GM12878 (cell line): ENCODE data around the gene TIAM1. TPM values are rescaled to one million over a fixed set of nuclear protein-coding genes. Genes with fewer than 3 reads are reported as not detected.

Experiments used
- ATAC-seq: fragments of 200-7000 bp; cut with Tn5 transposase; 3 replicates; pipeline ENCODE4 v1.9.1; 2020; ENCODE audit warnings: mild to moderate bottlenecking, moderate library complexity
- BruUV-seq: library from RNA; stranded (reverse); fragments of 400-500 nt; replicated peaks from 2 replicates; lab custom pipeline; 2021; lab: Mats Ljungman, UMichigan
- CTCF ChIA-PET: fragments of 300-600 bp; sonication (Branson Sonifier 250); formaldehyde crosslinking; extraction: SDS; loops from one replicate; lab custom pipeline; 2021; ENCODE audit warnings: inconsistent platforms; lab: Yijun Ruan, JAX
- POLR2A ChIA-PET: fragments of 350-600 bp; formaldehyde crosslinking; extraction: SDS; loops from one replicate; lab custom pipeline; 2021; ENCODE audit warnings: inconsistent platforms; lab: Charles Lee
- RAD21 ChIA-PET: fragments of 300-600 bp; sonication (Branson Sonifier 250); formaldehyde crosslinking; loops from one replicate; lab custom pipeline; 2023; ENCODE audit warnings: antibody characterized with exemption; ENCODE audit not compliant: unreplicated experiment; lab: Charles Lee
- SMC1A ChIA-PET: fragments of 300-600 bp; sonication (Branson Sonifier 250); formaldehyde crosslinking; loops from one replicate; lab custom pipeline; 2023; ENCODE audit not compliant: unreplicated experiment, uncharacterized antibody; lab: Charles Lee
- DNase-seq: peaks from one replicate; pipeline ENCODE4 v3.0.0-alpha.2; 2011; ENCODE audit warnings: low read depth, low spot score
- FAIRE-seq: peaks from 3 replicates; lab custom pipeline; 2011; peaks lifted over from hg19 to GRCh38; lab: Jason Lieb, UNC
- H2AFZ ChIP-seq: 2 replicates; pipeline ENCODE4 v1.6.0; 2011; ENCODE audit warnings: low read depth, low read length, control low read depth; ENCODE audit not compliant: control insufficient read depth
- H3K27ac ChIP-seq: 2 replicates; pipeline ENCODE4 v1.5.1; 2011; ENCODE audit warnings: control low read depth; ENCODE audit not compliant: control insufficient read depth, insufficient read depth
- H3K27me3 ChIP-seq, 2 experiments: replicated peaks in 1 of 2; 2 replicates each; pipeline versions ENCODE4 v1.6.0 to v1.6.1; 2011; ENCODE audit warnings: low read length in 1 of 2; ENCODE audit not compliant: control insufficient read depth in 2 of 2, insufficient read depth in 2 of 2
- H3K36me3 ChIP-seq, 2 experiments: 2 replicates each; pipeline ENCODE4 v1.5.1; 2011; ENCODE audit warnings: low read length in 1 of 2; ENCODE audit not compliant: control insufficient read depth in 2 of 2, insufficient read depth in 2 of 2
- H3K4me1 ChIP-seq: 2 replicates; pipeline ENCODE4 v1.6.1; 2011; ENCODE audit warnings: mild to moderate bottlenecking, low read length, moderate library complexity, mixed read lengths; ENCODE audit not compliant: control insufficient read depth, insufficient read depth
- H3K4me2 ChIP-seq: 2 replicates; pipeline ENCODE4 v1.6.0; 2011; ENCODE audit warnings: control low read depth; ENCODE audit not compliant: control insufficient read depth, insufficient read depth
- H3K4me3 ChIP-seq: fragments of 200-600 bp; sonication (generic); 2 replicates; pipeline ENCODE4 v1.5.1; 2016
- H3K79me2 ChIP-seq: 2 replicates; pipeline ENCODE4 v1.6.0; 2011; ENCODE audit warnings: low read length; ENCODE audit not compliant: control insufficient read depth, insufficient read depth
- H3K9ac ChIP-seq: 2 replicates; pipeline ENCODE4 v1.8.0; 2011; ENCODE audit warnings: low read length, control low read depth, mixed read lengths; ENCODE audit not compliant: control insufficient read depth, insufficient read depth
- H3K9me3 ChIP-seq: replicated peaks from 3 replicates; pipeline ENCODE4 v1.5.1; 2011; ENCODE audit warnings: mild to moderate bottlenecking, low read length; ENCODE audit not compliant: control insufficient read depth, insufficient read depth
- H4K20me1 ChIP-seq: 2 replicates; pipeline ENCODE4 v1.6.0; 2011; ENCODE audit not compliant: control insufficient read depth, insufficient read depth
- ATF2 ChIP-seq: IDR thresholded peaks from 2 replicates; pipeline ENCODE4 v1.6.1; 2012; ENCODE audit warnings: low read length, inconsistent platforms
- HDGF ChIP-seq: fragments of 450-650 bp; IDR thresholded peaks from 2 replicates; pipeline ENCODE4 v1.6.1; 2016; ENCODE audit warnings: antibody characterized with exemption
- JUND ChIP-seq: IDR thresholded peaks from 2 replicates; pipeline ENCODE4 v1.6.1; 2012; ENCODE audit warnings: low read depth, mild to moderate bottlenecking, low read length, improper control_type of control experiment, moderate library complexity
- MXI1 ChIP-seq: fragments of 150-350 bp; IDR thresholded peaks from 2 replicates; pipeline ENCODE4 v1.6.1; 2011; ENCODE audit warnings: low read depth, mild to moderate bottlenecking, inconsistent platforms, low read length, improper control_type of control experiment
- SMAD5 ChIP-seq: IDR thresholded peaks from 2 replicates; pipeline ENCODE4 v1.6.1; 2016; ENCODE audit warnings: antibody characterized with exemption, low read depth
- TCF7 ChIP-seq: IDR thresholded peaks from 2 replicates; pipeline ENCODE4 v1.6.1; 2014; ENCODE audit warnings: antibody characterized with exemption, borderline replicate concordance
- ZBTB40 ChIP-seq: fragments of 450-650 bp; IDR thresholded peaks from 2 replicates; pipeline ENCODE4 v1.6.1; 2016; ENCODE audit warnings: mild to moderate bottlenecking, moderate library complexity, borderline replicate concordance
- WGBS: methylation state at CpG from one replicate; pipeline ENCODE4 v1.1.6; 2016; ENCODE audit warnings: low lambda C conversion rate; ENCODE audit not compliant: insufficient replicate concordance, insufficient coverage; ENCODE audit errors: missing lambda C conversion rate; 5-methylcytosine and 5-hydroxymethylcytosine counted together
- in situ Hi-C: fragments of 300-500 bp; cut with MboI; formaldehyde crosslinking; loops from 9 replicates; pipeline ENCODE4 v1.14.3; 2018; ENCODE audit warnings: mixed read lengths
- intact Hi-C: fragments of 100-400 bp; cut with micrococcal nuclease; formaldehyde crosslinking; loops from one replicate; pipeline ENCODE4 v1.14.2; 2022; ENCODE audit not compliant: unreplicated experiment
- polyA plus RNA-seq, 11 experiments: library from polyadenylated mRNA; depleted of rRNA in 4 of 11; unstranded in 6 of 11; stranded (reverse) in 5 of 11; fragments of >200 nt; fragmentation: Nextera tagmentation in 4 of 11; fragmentation: Illumina TruSeq in 1 of 11; extraction: Ambion mirVana in 4 of 11; extraction: Trizol in 1 of 11; gene quantifications; 1 replicate in 1 of 11; 2 replicates in 10 of 11; pipeline versions ENCODE4 v1.2.1 to v1.2.3, GENCODE V29; 2011 to 2016; ENCODE audit warnings: inconsistent platforms in 2 of 11, missing spikeins in 2 of 11, low read depth in 1 of 11
- total RNA-seq, 4 experiments: library from RNA; depleted of rRNA in 3 of 4; stranded (reverse); fragments of >200 nt in 3 of 4; fragmentation: Illumina TruSeq in 1 of 4; extraction: Trizol in 1 of 4; gene quantifications; 2 replicates each; pipeline versions ENCODE4 v1.2.1 to v1.2.3, GENCODE V29; 2013 to 2021
- TF ChIP-seq, protein P1 (sequence below): IDR thresholded peaks from 2 replicates; pipeline ENCODE4 v1.6.1; 2012; ENCODE audit warnings: low read depth, low read length, improper control_type of control experiment
- TF ChIP-seq, protein P2 (sequence below): IDR thresholded peaks from 2 replicates; pipeline ENCODE4 v1.6.1; 2011; ENCODE audit warnings: low read depth, mild to moderate bottlenecking, low read length, moderate library complexity, borderline replicate concordance; ENCODE audit errors: extremely low read depth

TIAM1 gene
- total and polyA plus RNA-seq, 10 of the 15 experiments (the other 5 are each of a cell fraction or from before 2014, with no cell fraction given): 0.31 to 35.9 (median 0.78) TPM

DNA sequence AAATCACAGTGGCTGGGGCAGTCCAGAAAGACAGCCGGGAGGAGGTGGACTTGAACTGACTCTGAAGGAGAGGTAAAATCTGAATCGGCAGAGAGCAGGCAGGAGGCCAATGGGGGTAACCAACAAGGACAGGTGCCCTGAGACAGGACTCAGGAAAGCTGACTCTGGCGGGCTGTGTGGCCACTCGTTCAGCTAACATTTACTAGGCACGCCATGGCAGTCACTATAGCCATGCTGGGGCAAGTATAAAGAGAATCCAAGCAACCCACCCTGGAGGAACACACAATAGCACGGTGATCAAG is 7.4 kb downstream of the TIAM1 start:
- ChIA-PET SMC1A (interaction anchor here (0.6 to 0.7 kb wide), 2 partner anchors 95 to 120 kb away, joined by 3 to 4 read pairs; no protein-coding TSS in a partner anchor), CTCF (interaction anchor here (0.6 kb wide), 1 partner anchor 136 kb away, joined by 3 read pairs; no protein-coding TSS in a partner anchor), RAD21 (no interaction called here), POLR2A (no interaction called here)
- no peaks in the 10 kb centered on the region for H3K79me2 ChIP-seq
- WGBS: 17% methylated on average over 6 of the region's 6 CpGs
- no peak overlapping the region for H2AFZ ChIP-seq
- intact Hi-C loops (no loop called here), in situ Hi-C loops (no loop called here)
- H3K4me1 ChIP-seq: no peaks in the 10 kb centered on the region
- no peak for DNase-seq
- ATAC-seq: no peak
- no peak overlapping the region for H3K27ac ChIP-seq
- H4K20me1 ChIP-seq: no peaks in the 10 kb centered on the region
- no peaks in the 10 kb centered on the region for H3K36me3 ChIP-seq
- no peak overlapping the region for H3K9ac ChIP-seq
- H3K4me2 ChIP-seq: no peak overlapping the region
- no peaks in the 10 kb centered on the region for H3K27me3 ChIP-seq
- BruUV-seq: no TSS peak
- TF ChIP-seq SMAD5 (no peak), TCF7 (no peak)
- FAIRE-seq: no peak
- no peak overlapping the region for H3K4me3 ChIP-seq
- no peaks in the 10 kb centered on the region for H3K9me3 ChIP-seq

- H4K20me1 ChIP-seq: no peaks in the 10 kb centered on the region
- no peaks in the 10 kb centered on the region for H3K36me3 ChIP-seq
- TF ChIP-seq, protein P1, sequence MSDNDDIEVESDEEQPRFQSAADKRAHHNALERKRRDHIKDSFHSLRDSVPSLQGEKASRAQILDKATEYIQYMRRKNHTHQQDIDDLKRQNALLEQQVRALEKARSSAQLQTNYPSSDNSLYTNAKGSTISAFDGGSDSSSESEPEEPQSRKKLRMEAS: no peak
- TF ChIP-seq HDGF (no peak), ATF2 (no peak), ZBTB40 (no peak), MXI1 (no peak), JUND (no peak)
- TF ChIP-seq, protein P2, sequence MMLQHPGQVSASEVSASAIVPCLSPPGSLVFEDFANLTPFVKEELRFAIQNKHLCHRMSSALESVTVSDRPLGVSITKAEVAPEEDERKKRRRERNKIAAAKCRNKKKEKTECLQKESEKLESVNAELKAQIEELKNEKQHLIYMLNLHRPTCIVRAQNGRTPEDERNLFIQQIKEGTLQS: no peak
- TF ChIP-seq, all 136 proteins: peak for 0
- Histone ChIP-seq H3K27ac (no peak overlapping the region), H3K4me2 (no peak overlapping the region), H3K27me3 (no peaks in the 10 kb centered on the region), H3K9me3 (no peaks in the 10 kb centered on the region), H3K9ac (no peak overlapping the region), H3K4me1 (no peaks in the 10 kb centered on the region), H2AFZ (no peak overlapping the region), H3K4me3 (no peak overlapping the region), H3K79me2 (no peaks in the 10 kb centered on the region)
- ATAC-seq: peak; percentile 70
- no peak for DNase-seq
- no peak for FAIRE-seq
- ChIA-PET SMC1A (interaction anchor here (0.6 to 1.1 kb wide), 3 partner anchors 95 to 245 kb away, joined by 3 to 5 read pairs (median 4); no protein-coding TSS in a partner anchor), POLR2A (interaction anchor here (0.7 kb wide), 1 partner anchor 34 kb away, joined by 4 read pairs; no protein-coding TSS in a partner anchor), RAD21 (no interaction called here), CTCF (interaction anchor here (0.6 kb wide), 1 partner anchor 136 kb away, joined by 3 read pairs; no protein-coding TSS in a partner anchor)
- no TSS peak for BruUV-seq
- in situ Hi-C loops: no loop called here
- WGBS: 36% methylated on average over 12 of the region's 12 CpGs
- intact Hi-C loops: no loop called here
Observed at GRCh38 chr21:31335957-31336738, 7.9 kb downstream of the TIAM1 start.
